GM23338 (cell line): ENCODE results near the gene SP9.

ENCODE experiments used
- EZH2 ChIP-seq: fragments of 200-600 bp; sonication (generic); IDR thresholded peaks from one replicate; pipeline ENCODE4 v1.8.0; 2017; ENCODE audit warnings: antibody characterized with exemption, mild to moderate bottlenecking, low read depth; ENCODE audit not compliant: unreplicated experiment
- EZH2phosphoT487 ChIP-seq: fragments of 200-600 bp; sonication (generic); IDR thresholded peaks from one replicate; pipeline ENCODE4 v1.8.1; 2018; ENCODE audit warnings: antibody characterized with exemption; ENCODE audit not compliant: unreplicated experiment
- REST ChIP-seq: IDR thresholded peaks from one replicate; pipeline ENCODE4 v1.6.1; 2018; ENCODE audit warnings: antibody characterized with exemption; ENCODE audit not compliant: unreplicated experiment
- ZNF331 ChIP-seq: fragments of 250-450 bp; sonication (Bioruptor Pico); IDR thresholded peaks from 2 replicates; pipeline ENCODE4 v1.5.0; 2020; ENCODE audit warnings: low read depth, mild to moderate bottlenecking, moderate library complexity
- TF ChIP-seq, protein P1 (sequence below), 2 experiments: fragments of 200-600 bp in 1 of 2; sonication (generic) in 1 of 2; conservative IDR thresholded peaks; 2 replicates each; pipeline versions ENCODE4 v1.5.1 to v1.6.1; 2016 to 2017; ENCODE audit warnings: antibody characterized with exemption in 2 of 2, low read depth in 2 of 2, mild to moderate bottlenecking in 2 of 2, moderate library complexity in 1 of 2

DNA sequence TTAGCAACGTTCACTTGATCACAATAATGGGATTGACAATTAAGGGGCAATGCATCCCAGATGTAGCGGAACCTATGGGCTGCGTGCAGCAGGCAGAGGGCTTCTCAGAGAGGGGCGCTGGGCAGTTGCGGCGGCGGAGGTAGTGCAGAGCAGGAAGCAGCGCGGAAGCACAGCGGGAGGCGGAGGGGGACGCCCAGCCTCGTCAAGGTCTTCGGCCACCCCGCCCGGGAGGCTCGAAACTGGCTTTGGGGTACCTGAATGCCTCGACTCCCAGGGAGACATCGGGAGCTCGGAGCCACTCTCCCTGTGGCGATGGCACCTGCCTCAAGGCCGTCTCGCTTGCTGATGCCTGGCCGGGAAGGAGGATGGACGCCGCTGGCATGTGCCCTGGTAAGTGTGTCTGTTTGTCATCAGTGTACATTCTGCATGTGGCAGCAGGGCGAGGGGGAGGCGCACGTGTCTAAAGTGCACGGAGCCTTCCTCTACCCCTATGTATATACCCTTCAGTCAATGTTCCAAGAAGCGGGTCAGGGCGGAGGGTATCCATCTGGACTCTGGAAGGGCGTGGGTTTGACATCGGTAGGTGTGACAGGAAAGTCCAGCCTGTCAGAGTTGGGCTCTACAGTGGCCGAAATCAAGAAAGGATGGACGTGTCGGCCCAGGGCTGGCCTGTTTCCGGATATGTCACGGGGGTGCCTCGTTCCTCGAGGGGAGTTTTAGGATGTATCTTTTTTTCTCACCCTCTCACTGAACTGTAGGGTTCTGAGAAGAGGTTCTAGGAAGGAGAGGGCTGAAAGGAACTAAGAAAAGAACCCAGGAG, 7.5 kb upstream of the SP9 start:
- TF ChIP-seq, protein P1, sequence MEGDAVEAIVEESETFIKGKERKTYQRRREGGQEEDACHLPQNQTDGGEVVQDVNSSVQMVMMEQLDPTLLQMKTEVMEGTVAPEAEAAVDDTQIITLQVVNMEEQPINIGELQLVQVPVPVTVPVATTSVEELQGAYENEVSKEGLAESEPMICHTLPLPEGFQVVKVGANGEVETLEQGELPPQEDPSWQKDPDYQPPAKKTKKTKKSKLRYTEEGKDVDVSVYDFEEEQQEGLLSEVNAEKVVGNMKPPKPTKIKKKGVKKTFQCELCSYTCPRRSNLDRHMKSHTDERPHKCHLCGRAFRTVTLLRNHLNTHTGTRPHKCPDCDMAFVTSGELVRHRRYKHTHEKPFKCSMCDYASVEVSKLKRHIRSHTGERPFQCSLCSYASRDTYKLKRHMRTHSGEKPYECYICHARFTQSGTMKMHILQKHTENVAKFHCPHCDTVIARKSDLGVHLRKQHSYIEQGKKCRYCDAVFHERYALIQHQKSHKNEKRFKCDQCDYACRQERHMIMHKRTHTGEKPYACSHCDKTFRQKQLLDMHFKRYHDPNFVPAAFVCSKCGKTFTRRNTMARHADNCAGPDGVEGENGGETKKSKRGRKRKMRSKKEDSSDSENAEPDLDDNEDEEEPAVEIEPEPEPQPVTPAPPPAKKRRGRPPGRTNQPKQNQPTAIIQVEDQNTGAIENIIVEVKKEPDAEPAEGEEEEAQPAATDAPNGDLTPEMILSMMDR (conservative IDR thresholded peaks at IDR 0.05; ENCODE audit: low read depth in 2 of 2): no peak
- TF ChIP-seq REST: no peak
- no peak for TF ChIP-seq ZNF331 (CRISPR knock-in tag)
- peak; percentile 69 for TF ChIP-seq EZH2phosphoT487
- TF ChIP-seq EZH2: peak; percentile 69
